IMR-90 (cell line): Measurements from ENCODE around the gene TSR1.

Experiments
- BHLHE40 ChIP-seq: fragments of 150-350 bp; IDR thresholded peaks from 2 replicates; pipeline ENCODE4 v1.6.1; 2016; ENCODE audit warnings: mild to moderate bottlenecking, low read depth, low read length
- CEBPB ChIP-seq: IDR thresholded peaks from 2 replicates; pipeline ENCODE4 v1.6.1; 2012; ENCODE audit warnings: low read depth, low read length, improper control_type of control experiment
- CTCF ChIP-seq: conservative IDR thresholded peaks from 2 replicates; pipeline ENCODE4 v1.5.1; 2012; ENCODE audit warnings: mild to moderate bottlenecking, low read depth, low read length, improper control_type of control experiment
- FOS ChIP-seq: fragments of 150-350 bp; IDR thresholded peaks from 2 replicates; pipeline ENCODE4 v1.6.1; 2016; ENCODE audit warnings: low read depth, low read length
- MAFK ChIP-seq: IDR thresholded peaks from 2 replicates; pipeline ENCODE4 v1.6.1; 2012; ENCODE audit warnings: low read depth, low read length, improper control_type of control experiment
- MAZ ChIP-seq: IDR thresholded peaks from 2 replicates; pipeline ENCODE4 v1.6.1; 2012; ENCODE audit warnings: low read depth, mild to moderate bottlenecking, low read length, improper control_type of control experiment, moderate library complexity, borderline replicate concordance
- NFE2L2 ChIP-seq: fragments of 150-350 bp; IDR thresholded peaks from 2 replicates; pipeline ENCODE4 v1.6.1; 2016; ENCODE audit warnings: low read depth, mild to moderate bottlenecking, low read length
- POLR2A ChIP-seq: IDR thresholded peaks from 2 replicates; pipeline ENCODE4 v1.6.1; 2012; ENCODE audit warnings: mild to moderate bottlenecking, low read depth, low read length
- RAD21 ChIP-seq: IDR thresholded peaks from 2 replicates; pipeline ENCODE4 v1.6.1; 2012; ENCODE audit warnings: low read length, improper control_type of control experiment
- RFX5 ChIP-seq: IDR thresholded peaks from 2 replicates; pipeline ENCODE4 v1.8.0; 2012; ENCODE audit warnings: low read depth, mild to moderate bottlenecking, low read length, moderate library complexity
- SMC3 ChIP-seq: fragments of 150-350 bp; IDR thresholded peaks from 2 replicates; pipeline ENCODE4 v1.6.1; 2016; ENCODE audit warnings: low read depth, mild to moderate bottlenecking, antibody characterized with exemption, low read length, moderate library complexity
- TF ChIP-seq, protein P1 (sequence below): fragments of 150-350 bp; IDR thresholded peaks from 2 replicates; pipeline ENCODE4 v1.6.1; 2016; ENCODE audit warnings: low read depth, mild to moderate bottlenecking, low read length, moderate library complexity, borderline replicate concordance

- no peak for TF ChIP-seq CTCF
- TF ChIP-seq BHLHE40: no peak
- no peak for TF ChIP-seq FOS
- TF ChIP-seq POLR2A: no peak
- no peak for TF ChIP-seq RAD21
- TF ChIP-seq, protein P1, sequence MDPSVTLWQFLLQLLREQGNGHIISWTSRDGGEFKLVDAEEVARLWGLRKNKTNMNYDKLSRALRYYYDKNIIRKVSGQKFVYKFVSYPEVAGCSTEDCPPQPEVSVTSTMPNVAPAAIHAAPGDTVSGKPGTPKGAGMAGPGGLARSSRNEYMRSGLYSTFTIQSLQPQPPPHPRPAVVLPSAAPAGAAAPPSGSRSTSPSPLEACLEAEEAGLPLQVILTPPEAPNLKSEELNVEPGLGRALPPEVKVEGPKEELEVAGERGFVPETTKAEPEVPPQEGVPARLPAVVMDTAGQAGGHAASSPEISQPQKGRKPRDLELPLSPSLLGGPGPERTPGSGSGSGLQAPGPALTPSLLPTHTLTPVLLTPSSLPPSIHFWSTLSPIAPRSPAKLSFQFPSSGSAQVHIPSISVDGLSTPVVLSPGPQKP: no peak
- no peak for TF ChIP-seq SMC3
- no peak for TF ChIP-seq CEBPB
- TF ChIP-seq NFE2L2: no peak
- no peak for TF ChIP-seq MAZ
- TF ChIP-seq RFX5: no peak
- TF ChIP-seq MAFK: no peak
Measured at GRCh38 chr17:2372180-2372579, 35.9 kb upstream of the TSR1 start.
